HG02981 (cell line): ENCODE data around the gene MAGOH.
"Not testable (repeated sequence)": the region's sequence is repeated elsewhere in the genome, so short reads cannot be mapped to it uniquely, and the experiment has no call there.

Source experiments
- ATAC-seq: cut with Tn5 transposase; IDR thresholded peaks from one replicate; pipeline ENCODE4 v1.9.1; 2021; ENCODE audit warnings: mild to moderate bottlenecking, moderate library complexity; ENCODE audit not compliant: unreplicated experiment

MAGOH gene

GRCh38 chr1:53241828-53242227, 3.5 kb upstream of the MAGOH start:
- ATAC-seq, result no peak

GRCh38 chr1:53237638-53238037, 680 bp downstream of the MAGOH start:
- no peak for ATAC-seq

- ATAC-seq, result no peak
Observed at GRCh38 chr1:53220962-53221286, 17.4 kb downstream of the MAGOH start.

DNA sequence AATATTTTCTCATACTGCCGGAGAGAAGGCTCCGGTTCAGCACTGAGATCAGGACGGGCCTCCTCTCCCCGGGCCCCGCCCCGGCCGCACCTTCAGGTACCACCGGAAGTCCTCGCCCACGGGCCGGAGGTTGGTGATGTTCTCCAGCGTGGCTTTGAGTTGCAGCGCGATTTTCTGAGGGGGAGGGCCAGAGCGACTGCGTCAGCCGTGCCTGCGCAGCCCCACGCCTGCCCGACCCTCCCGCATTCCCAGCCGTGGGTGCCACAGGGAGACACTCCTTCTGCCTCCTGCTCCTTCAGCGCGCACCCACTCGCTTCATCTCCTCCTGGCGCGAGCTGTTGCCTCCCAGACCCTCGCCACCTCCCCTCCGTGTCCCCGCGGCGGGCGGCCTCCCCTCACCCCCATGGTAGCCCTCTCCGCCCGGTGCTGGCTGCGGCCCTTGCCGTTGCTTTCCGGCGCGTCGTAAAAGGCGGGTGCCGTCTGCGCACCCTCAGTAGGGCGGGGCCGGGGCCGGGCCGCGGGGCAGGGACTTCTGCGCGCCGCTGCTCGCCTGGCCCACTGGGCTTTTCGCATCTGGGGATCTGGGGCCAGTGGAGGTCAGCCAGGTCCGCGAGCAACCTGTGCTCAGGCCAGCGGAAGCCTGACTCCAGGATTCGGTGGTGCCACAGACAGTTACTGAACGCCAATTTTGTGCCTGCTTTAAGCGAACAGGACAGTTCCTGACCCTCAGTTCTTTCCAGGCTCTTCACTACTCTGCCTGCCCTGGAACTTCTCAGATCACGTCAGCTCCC, 18.0 kb downstream of the MAGOH start, which contains the start of gene CZIB:
CZIB (minus strand) TSS at position 464 of the 791 bp plus-strand sequence; CDS start at position 405, 59 bp downstream.
- ATAC-seq, result peak; percentile 92

- ATAC-seq, result no peak
Observed at GRCh38 chr1:53219711-53220110, 18.6 kb downstream of the MAGOH start.

DNA sequence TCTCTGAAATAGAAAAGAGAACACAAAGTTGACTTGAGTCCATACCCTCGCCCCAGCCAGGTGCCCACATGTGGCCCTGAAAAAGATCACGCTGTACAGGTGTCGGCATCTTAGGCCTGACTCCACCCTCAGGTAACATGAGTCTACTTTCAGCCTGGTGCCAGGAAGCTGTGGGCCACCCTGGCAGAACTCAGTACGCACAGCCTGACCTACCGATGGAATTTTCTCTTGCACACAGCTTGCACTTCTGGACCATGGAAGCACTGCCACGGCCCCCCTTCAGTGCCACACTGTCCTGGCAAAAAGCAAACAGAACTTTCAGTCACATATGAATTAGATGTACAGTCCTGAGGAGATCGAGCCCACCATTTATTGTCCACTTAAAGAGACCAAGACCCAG, 20.1 kb downstream of the MAGOH start:
- ATAC-seq, result no peak

GRCh38 chr1:53214376-53214940, 23.9 kb downstream of the MAGOH start:
- no peak for ATAC-seq

GRCh38 chr1:53210954-53211353, 27.4 kb downstream of the MAGOH start:
- ATAC-seq, result no peak

GRCh38 chr1:53210352-53210751, 28.0 kb downstream of the MAGOH start:
- ATAC-seq, result no peak

DNA sequence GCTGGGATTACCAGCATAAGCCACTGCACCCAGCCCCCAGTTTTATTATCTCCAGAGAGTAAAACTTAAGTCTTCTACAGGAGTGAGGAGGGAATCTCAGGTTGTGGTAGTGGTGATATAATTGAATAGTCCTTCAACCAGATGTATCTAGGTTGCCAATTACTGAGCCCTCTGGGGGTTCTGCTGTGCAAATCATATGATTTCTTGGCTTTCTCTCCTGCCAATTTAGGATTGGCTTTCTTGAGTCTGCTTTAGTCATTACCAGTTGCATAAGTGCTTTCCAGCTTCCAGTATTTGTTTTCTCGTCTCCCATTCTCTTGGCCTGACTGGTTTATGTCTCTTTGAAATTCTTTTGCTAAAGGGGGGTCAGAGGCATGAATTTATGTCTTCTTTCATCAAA, 30.6 kb downstream of the MAGOH start:
- ATAC-seq, result no peak

DNA sequence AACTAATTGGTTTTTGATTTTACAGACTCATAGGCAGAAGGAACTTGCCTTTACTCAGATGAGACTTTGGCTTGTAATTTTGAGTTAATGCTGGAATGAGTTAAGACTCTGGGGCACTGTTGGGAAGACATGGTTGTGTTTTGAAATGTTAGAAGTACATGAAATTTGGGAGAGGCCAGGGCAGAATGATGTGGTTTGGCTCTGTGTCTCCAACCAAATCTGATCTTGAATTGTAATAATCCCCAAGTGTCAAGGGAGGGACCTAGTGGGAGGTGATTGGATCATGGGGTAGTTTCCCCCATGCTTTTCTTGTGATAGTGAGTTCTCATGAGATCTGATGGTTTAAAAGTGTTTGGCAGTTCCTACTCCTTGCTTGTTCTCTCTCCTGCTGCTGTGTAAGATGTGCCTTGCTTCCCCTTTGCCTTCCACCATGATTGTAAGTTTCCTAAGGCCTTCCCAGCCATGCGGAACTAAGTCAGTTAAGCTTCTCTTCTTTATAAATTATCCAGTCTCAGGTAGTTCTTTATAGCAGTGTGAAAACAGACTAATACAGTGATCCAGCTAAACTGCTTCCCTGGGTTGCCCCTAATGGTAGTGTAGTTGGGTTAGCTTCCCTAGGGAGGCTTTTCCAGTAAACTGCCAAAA, 31.5 kb downstream of the MAGOH start:
- ATAC-seq, result no peak

- not testable (repeated sequence) for ATAC-seq
Observed at GRCh38 chr1:53206083-53206685, 32.1 kb downstream of the MAGOH start.

- not testable (repeated sequence) for ATAC-seq
Observed at GRCh38 chr1:53205496-53205895, 32.8 kb downstream of the MAGOH start.

- no peak for ATAC-seq
Observed at GRCh38 chr1:53203466-53203865, 34.9 kb downstream of the MAGOH start.

- ATAC-seq, result no peak
Observed at GRCh38 chr1:53198241-53198651, 40.1 kb downstream of the MAGOH start.

- no peak for ATAC-seq
Observed at GRCh38 chr1:53197291-53198200, 40.8 kb downstream of the MAGOH start.

GRCh38 chr1:53196485-53197290, 41.6 kb downstream of the MAGOH start, which contains the start of gene CPT2:
Gene CPT2, plus strand, starts transcription at chr1:53196824. Its CDS starts 120 bp downstream, at chr1:53196944.
- ATAC-seq, result peak; percentile 99

GRCh38 chr1:53196017-53196484, 42.3 kb downstream of the MAGOH start:
- ATAC-seq, result peak; percentile 14

- no peak for ATAC-seq
Observed at GRCh38 chr1:53195246-53196016, 42.9 kb downstream of the MAGOH start.
